Left cardiac atrium (tissue), 4 donors: ENCODE measurements around the gene CDKN3. TPM values are rescaled to one million over a fixed set of nuclear protein-coding genes. Genes with fewer than 3 reads are reported as not detected.

ENCODE experiments used
- ATAC-seq, 2 donors: fragments of 200-7000 bp; cut with Tn5 transposase; one replicate each; pipeline ENCODE4 v1.9.1; 2020; ENCODE audit warnings: mild to moderate bottlenecking in 2 of 2, moderate library complexity in 2 of 2
- DNase-seq: peaks from one replicate; pipeline ENCODE4 v3.0.0-alpha.2; 2020
- intact Hi-C, 2 donors: fragments of 100-400 bp; cut with DNase I; formaldehyde crosslinking; loops; one replicate each; pipeline versions ENCODE4 v1.14.1 to v1.15.1; 2022 to 2023
- long read RNA-seq: library from polyadenylated mRNA; unstranded; transcript quantifications from one replicate; pipeline ENCODE4 v2.0.0, GENCODE V29; 2021
- total RNA-seq, 2 donors: library from RNA; stranded (reverse); fragmentation: NEBNext Ultra II Directional; extraction: Animal tissue kit (Norgen Biotek cat#: 25700); gene quantifications; one replicate each; pipeline ENCODE4 v1.2.1, GENCODE V29; 2021
- donor health status: DM: no; HTN: yes; CAD: no.
- donor health status: DM: no; HTN: yes; CAD: no; lungs with severe emphysema.
- donor health status: DM: yes; HTN: yes; CAD: no.
- donor health status: Dilated cardiomyopathy.

CDKN3 gene, protein sequence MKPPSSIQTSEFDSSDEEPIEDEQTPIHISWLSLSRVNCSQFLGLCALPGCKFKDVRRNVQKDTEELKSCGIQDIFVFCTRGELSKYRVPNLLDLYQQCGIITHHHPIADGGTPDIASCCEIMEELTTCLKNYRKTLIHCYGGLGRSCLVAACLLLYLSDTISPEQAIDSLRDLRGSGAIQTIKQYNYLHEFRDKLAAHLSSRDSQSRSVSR
- total RNA-seq = 1 to 10 TPM; 6.9 to 7.9 TPM
- long read RNA-seq, partial matches to known transcripts = 0 of 1 reads
- long read RNA-seq, other reads (novel, unspliced or antisense) = 0 of 1 reads

DNA sequence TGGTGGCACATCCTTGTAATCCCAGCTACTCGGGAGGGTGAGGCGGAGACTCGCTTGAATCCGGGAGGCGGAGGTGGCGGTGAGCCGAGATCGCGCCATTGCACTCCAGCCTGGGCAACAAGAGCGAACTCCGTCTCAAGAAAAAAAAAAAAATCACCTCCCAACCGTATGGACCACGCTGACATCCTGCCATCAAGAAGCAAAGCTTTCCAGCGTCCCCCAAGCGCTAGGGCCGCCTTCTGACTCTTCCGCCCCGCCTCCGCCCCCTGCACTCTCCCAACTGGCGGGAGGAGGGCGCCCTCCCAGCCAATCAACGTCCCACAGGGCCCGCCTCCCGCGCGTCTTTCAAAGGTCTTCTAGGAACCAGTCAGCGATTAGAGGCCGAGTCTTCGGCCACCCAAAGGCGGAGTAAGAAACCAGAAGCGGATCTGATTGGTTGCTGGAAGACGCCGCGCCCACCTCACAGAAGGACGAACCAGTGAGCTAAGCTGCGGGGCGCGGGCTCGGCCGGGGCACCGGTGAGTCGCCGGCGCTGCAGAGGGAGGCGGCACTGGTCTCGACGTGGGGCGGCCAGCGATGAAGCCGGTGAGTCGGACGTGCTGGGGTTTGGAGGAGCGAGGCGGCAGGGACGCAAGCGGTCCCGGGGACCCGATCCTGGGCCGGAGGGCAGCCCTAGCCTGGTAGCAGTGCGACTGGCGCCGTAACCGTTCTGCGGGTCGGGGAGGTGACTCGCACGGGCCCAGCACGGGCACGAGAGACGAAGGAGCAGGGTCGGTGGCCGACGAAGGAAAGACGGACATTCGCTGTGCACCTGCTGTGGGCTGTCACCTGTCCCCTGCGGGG lies at the start of gene CDKN3:
Gene CDKN3, plus strand, starts transcription at position 515 of the 843 bp plus-strand sequence. Its CDS starts 62 bp downstream, at position 577.
- DNase-seq = peak; percentile 99
- ATAC-seq = peak; percentile 99
- intact Hi-C loops = no loop called here

DNA sequence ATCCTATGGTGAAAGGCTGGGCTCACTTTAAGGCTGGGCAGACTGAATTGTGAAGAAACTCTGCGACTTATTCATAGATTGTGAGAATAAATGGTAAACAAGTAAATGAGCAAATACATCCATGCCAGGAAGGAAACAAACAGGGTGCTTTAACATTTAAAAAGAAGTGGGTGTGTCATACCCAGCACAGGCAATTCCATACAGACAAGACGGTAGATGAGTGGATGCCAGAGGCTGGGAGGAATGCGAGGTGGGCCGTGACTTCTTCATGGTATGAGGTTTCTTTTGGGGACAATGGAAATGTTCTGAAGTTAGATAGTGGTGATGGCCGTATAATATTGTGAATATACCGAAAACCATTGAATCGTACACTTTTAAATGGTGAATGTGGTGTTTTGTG lies 49.8 kb upstream of the CDKN3 start:
- DNase-seq (no peak), ATAC-seq (no peak)
- intact Hi-C loops = loop anchor here (5.0 to 10.0 kb wide), 3 partner anchors 810 to 1050 kb away; no protein-coding TSS in a partner anchor

DNA sequence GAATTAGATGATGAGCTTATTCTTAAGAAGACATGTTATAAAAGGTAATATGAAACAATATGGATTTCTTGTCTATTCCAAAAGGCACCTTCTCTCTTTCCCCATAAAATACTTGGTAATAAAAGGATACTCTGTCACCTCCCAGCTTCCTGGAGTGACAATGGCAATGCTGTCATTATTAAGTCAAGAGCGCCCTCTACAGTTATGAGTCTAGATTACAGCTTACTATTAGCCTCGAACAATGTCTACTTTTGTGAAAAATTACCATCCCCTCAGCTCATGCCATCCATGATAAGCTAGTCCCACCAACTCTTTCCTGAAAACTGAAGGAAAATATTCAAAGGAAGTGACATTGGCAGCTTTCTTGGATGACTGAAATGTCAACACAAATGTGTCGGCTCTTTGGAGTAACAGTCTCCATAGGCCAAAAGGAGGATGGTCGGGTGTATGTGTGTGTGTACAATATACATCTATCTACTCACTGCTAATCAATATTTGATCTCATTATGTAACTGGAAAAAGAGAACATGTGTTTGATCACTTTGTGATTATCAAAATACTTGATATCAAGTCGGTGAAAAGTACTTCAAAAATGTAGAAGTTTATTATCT lies 48.7 kb upstream of the CDKN3 start:
- no peak for DNase-seq

DNA sequence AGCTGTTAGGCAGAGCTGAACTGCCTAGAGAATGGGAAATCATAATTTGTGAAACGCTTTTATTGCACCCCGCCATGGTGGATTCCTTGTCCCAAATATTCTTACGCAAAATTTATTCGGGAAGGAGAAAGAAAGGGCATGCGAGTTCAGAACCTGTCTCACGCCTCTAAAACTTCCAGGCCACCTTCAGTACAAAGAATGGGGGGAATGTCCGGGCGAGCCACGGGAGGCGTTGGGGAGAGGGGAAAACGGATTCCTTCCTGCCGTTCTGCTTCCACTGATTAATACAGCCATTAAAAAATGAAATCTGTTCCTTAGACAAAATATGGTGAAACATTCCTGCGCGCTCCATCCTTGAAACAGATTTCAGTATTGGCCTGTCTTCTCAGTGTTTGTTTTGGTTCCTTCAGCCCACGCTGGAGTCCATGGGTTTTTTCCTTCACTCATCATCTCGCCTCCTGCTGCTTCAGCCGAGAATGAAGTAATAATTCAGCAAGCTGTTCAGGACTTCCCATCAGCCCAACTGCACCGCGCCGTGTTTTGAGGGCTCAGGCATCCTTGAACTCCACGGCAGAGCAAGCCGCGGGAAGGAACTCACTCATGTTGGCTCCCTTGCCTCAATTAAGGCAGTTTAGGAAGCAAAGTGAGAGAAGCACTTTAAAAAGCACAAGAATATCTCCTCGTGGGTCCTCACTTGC lies 47.7 kb upstream of the CDKN3 start:
- intact Hi-C loops = loop anchor here (5.0 to 10.0 kb wide), 3 partner anchors 812 to 1052 kb away; no protein-coding TSS in a partner anchor
- DNase-seq (peak; percentile 46), ATAC-seq (peak; percentile 62 to 75)

More for the DNA sequence above, 48.7 kb upstream of the CDKN3 start:
- intact Hi-C loops = loop anchor here (5.0 to 10.0 kb wide), 3 partner anchors 811 to 1051 kb away; no protein-coding TSS in a partner anchor
- ATAC-seq = peak in 1 of 2 donors; percentile 56

DNA sequence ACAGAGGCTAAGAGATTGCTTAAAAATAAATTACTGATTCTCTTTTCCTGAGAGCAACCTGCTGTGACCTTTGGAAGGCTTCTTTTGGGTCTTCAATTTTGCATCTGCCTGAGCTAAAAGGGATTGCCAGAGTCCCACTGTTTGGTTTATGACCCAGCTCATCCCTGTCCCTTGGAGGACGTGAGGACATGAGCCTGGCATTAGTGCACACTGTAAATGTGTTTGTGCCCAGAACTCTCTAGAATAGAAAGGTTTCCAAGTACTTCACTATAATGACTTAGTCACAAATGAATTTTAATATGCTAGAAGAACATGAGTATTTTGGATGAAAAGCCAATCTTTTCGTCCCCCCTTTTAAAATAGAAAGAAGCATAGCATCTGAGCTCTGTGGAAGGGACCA lies 47.1 kb upstream of the CDKN3 start:
- ATAC-seq = peak; percentile 55 to 56
- no peak for DNase-seq
- intact Hi-C loops = loop anchor here (5.0 to 10.0 kb wide), 3 partner anchors 812 to 1052 kb away; no protein-coding TSS in a partner anchor

DNA sequence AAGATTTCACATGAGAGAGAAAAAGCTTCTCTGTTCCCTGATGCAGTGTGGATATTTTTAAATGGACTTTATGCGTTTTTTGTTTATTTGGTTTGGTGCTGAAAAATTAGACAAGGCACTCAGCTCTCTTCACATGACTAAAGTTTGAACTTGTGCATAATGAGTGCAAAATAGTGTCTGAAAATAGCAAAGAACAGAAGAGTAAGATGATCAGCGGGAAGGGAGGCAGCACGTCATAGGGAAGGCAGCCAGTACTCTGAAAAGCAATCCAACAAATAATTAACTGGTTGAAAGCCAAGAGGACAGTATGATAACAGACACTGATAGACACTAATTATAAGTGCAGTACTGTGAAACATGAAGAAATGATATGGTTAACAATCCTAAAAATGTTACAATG lies 46.6 kb upstream of the CDKN3 start:
- intact Hi-C loops = no loop called here
- no peak for DNase-seq
- peak; percentile 60 to 72 for ATAC-seq

DNA sequence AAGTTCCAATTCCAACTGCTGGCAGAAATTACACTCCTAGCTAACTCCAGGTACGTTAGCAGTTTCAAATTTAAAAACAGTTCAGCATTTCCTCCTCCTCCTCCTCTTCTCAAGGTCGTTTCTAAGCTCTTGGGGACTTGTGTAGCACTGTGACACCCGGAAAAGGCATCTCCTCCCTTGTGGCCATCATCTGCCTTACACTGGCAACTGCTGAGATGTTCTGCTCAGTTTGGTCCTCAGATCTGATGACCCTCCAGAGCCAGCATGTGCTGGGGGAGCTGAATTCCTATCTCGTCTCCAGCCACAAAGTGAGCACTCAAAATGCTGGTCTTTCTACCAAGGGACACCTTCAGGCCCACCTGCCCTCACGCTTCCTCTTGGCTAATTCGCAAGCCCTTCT lies 43.5 kb upstream of the CDKN3 start:
- intact Hi-C loops = no loop called here
- ATAC-seq (no peak), DNase-seq (no peak)

DNA sequence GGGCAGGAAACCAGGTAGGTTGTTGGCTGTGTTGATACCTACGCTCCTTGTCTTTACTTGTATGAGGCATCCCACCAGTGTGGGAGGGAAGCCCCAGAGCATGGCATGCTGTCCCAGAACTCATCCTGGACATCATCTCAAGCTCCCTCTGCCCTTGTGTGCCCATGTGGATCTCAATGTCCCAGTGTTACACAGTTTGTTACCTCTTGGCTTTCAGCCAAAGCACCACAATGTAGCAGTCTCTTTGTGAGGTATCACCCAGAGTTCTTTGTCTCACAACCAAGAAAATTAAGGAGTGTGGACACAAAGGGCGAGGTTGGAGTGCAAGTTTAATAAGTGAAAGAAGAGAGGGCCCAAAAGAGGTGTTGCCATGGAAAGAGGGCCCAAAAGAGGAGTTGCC lies 43.1 kb upstream of the CDKN3 start:
- intact Hi-C loops = no loop called here
- DNase-seq (no peak), ATAC-seq (no peak)

DNA sequence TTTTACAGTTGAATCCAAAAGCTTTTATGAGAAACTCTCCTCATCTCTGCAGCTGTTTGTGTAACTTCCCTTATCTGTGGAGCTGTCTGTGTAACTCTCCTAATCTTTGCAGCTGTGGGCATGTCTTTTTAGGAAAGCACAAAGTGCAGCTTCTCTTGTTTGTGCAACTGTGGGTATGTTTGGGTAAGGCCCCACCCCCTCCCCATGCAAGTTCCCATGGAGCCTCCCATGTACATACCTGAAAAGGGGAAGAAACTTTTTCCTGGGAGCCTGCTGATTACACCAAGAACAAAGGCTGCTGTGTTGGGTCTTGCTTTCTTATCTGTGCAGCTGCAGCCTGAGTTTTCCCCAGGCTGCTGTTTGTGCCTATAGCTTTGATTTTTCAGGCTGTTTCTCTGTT lies 42.7 kb upstream of the CDKN3 start:
- peak in 1 of 2 donors; percentile 35 for ATAC-seq

DNA sequence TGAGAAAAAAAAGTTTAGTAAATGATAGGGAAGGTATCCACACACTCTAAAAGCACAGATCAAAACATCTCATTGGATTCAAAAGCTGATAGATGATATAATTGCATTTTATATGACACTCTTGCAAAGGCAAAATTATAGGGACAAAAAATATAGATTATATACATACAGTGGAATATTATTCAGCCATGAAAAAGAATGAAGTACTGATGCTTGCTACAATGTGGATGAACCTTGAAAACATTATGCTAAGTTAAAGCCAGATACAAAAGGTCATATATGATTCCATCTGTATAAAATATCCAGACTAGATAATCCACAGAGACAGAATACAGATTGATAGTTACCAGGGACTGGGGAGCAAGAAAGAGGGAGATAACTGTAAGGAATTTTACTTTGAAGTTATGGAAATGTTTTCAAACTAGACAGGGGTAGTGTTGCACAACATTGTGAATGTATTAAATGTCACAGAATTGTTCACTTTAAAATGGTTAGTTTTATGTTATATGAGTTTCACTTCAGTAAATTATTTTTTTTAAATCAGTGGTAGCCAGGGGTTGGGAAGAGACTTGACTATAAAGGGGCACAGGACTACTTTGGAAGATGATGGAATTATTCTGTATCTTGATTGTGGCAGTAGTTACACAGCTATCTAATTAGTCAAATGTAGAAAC lies 41.7 kb upstream of the CDKN3 start:
- intact Hi-C loops = no loop called here
- ATAC-seq (no peak), DNase-seq (no peak)

More for the DNA sequence above, 42.7 kb upstream of the CDKN3 start:
- no peak for DNase-seq
- intact Hi-C loops = no loop called here

DNA sequence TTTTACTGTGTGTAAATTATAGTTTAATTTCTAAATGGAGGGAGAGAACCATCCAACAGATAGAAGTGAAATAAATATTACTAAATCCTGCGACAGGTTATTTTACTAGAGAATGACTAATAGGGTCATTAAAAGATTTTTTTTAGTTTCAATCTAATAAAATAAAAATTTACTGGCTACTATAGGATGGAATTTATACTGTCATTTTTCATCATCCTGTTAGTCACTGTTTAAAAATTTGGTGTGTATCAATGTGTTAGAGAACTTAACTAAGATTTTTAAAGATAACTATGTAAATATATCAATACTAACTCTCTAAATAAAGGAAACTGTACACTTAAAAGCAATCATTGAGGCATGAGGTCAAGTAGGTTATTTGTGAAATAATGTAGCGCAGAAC lies 41.1 kb upstream of the CDKN3 start:
- DNase-seq = no peak
- intact Hi-C loops = no loop called here
- no peak for ATAC-seq

DNA sequence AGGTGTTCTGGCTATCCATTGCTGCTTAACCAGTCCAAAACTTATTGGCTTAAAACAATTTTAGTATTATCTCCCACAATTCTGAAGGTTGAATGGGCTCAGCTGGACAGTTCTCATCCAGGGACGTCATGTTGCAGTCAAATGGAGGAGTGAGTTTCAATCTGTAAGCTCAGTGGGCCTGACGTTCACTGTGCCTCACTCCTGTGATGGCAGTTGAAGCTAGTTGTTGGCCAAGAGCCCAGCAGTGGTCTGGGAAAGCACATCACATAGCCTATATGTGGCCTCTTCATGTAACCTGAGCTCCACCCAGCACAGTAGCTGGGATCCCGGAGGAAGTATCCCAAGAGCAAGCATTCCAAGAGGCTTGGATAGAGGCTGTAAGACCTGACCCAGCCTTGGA lies 40.6 kb upstream of the CDKN3 start:
- DNase-seq (no peak), ATAC-seq (no peak)
- intact Hi-C loops = no loop called here

DNA sequence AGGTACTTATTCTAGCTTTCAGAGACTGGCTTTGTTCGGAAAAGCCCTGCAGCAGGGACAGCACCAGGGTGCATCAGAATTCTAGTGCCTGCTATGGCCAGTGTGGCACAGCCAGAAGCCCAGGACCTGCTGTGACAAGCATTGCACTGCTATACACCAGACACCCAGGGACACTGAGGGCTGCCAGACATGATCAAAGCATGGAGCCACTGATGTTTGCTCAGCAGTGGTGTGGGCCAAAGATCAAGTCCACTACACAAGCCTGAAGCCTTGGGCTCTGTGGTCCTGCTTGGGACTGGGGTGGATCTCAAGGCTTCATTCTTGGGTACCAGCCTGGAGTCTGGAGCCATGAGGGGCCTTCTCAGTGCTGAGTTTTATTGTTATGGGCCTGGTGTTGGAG lies 36.1 kb upstream of the CDKN3 start:
- ATAC-seq = no peak
- intact Hi-C loops = no loop called here
- no peak for DNase-seq

DNA sequence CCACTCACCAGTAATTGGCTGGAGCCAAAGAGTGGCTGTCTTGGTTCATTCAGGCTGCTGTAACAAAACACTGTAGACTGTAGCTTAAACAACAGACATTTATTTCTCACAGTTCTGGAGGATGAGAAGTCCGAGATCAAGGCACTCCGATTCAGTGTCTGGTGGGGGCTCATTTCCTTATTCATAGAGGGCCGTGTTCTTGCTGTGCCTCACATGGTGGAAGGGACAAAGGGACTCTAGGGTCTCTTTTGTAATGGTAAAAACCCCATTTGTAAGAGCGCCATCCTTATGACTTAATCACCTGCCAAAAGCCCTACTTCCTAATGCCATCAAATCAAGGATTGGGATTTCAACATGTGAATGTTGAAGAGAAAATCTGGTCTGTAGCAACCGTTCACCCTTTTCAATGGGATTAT lies 34.7 kb upstream of the CDKN3 start:
- ATAC-seq (no peak), DNase-seq (no peak)
- intact Hi-C loops = no loop called here

DNA sequence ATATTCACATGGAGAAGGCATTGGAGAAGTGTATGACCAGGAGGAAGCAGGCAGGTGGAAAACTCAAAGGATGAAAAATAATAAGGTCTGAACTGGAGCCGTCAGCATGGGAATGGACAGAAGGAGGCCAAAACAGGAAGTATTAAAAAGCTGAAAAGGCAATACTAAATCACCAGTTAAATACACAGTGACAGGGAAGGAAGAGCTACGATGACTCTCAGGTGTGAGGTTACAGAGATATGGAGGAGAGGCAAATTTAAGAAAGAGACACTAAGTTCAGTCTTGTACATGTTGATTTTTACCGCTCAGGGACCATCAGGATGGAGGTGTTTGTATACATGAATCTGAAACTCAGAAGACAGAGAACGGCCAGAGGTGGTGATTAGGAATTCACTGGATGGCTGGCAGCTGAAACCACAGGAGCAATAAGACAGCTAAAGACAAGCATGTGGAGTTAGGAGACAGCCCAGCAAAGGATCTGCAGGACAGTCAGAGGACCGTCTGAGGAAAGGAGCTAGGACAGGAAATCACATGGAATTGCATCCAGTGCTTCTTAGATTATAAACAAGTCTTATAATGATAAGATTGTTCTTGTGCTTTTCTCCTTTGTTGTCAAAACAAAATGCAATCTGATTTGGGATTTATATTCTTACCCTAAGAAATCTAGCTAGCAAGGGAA lies 33.9 kb upstream of the CDKN3 start:
- DNase-seq (no peak), ATAC-seq (no peak)
- intact Hi-C loops = no loop called here

DNA sequence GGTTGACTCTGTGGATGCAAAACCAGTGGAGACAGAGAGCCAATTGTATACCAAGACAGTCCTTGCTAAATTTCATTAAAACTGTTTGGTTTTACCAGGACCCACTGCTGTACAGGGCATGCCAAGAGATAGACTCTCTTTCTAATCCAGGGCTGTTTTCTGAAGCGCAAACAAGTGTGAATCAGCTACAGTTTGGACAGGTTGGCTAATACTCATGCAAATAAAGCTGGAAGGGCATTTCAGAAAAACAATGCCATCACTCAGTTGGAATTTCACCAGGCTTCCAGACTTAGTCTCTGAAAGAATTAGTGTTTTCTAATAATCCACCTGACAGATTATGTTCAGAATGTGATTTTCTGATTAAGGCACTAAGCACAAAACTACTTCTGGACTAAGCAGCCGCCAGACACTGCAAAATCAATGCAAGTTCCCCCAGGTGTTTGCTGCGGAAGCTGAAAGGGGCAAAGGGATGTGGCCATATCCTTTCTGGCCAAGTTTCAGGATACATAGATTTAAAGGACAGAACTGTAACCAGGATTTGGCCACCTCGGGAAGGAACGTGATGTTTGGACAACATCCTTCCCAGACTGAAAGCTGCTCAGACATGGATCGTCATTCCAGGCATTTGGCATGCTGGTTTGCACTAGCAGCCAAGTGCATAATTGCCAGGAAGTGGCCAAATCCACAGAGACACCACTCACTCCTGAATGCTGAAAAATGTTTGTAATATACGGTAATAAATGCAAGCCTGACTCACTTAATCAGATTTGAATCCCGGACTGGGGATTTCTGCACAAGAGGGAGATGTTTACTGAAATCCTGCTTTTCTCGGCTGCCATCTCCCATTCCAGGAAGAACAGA lies 32.0 kb upstream of the CDKN3 start:
- ATAC-seq (peak; percentile 83 to 85), DNase-seq (peak; percentile 64)

More for the DNA sequence above, 32.0 kb upstream of the CDKN3 start:
- intact Hi-C loops = no loop called here
